DMS53 treated with DMSO at 0.1 percent for 48 hours (cell line): ENCODE results near the gene MICAL3.

ENCODE experiments used
- DNase-seq: peaks from one replicate; lab custom pipeline; 2025; ENCODE audit not compliant: unreplicated experiment; lab: John Stamatoyannopoulos, UW

Gene MICAL3

GRCh38 chr22:17917490-17917983 is 106.8 kb downstream of the MICAL3 start:
- no peak for DNase-seq

- DNase-seq, result no peak
These were observed 108.0 kb downstream of the MICAL3 start for GRCh38 chr22:17916226-17916889.

GRCh38 chr22:17915676-17916075 is 108.7 kb downstream of the MICAL3 start:
- no peak for DNase-seq

GRCh38 chr22:17915188-17915587 is 109.2 kb downstream of the MICAL3 start:
- no peak for DNase-seq

GRCh38 chr22:17914474-17914873 is 109.9 kb downstream of the MICAL3 start:
- no peak for DNase-seq

GRCh38 chr22:17913801-17914347 is 110.5 kb downstream of the MICAL3 start:
- no peak for DNase-seq

- DNase-seq, result no peak
These were observed 111.2 kb downstream of the MICAL3 start for GRCh38 chr22:17912945-17913721.

GRCh38 chr22:17911887-17912286 is 112.5 kb downstream of the MICAL3 start:
- DNase-seq, result no peak

GRCh38 chr22:17911312-17911705 is 113.1 kb downstream of the MICAL3 start:
- no peak for DNase-seq

GRCh38 chr22:17910561-17911311 is 113.6 kb downstream of the MICAL3 start:
- no peak for DNase-seq

GRCh38 chr22:17907748-17908051 is 116.7 kb downstream of the MICAL3 start:
- no peak for DNase-seq

GRCh38 chr22:17906978-17907747 is 117.2 kb downstream of the MICAL3 start:
- DNase-seq, result no peak

GRCh38 chr22:17905445-17905844 is 118.9 kb downstream of the MICAL3 start:
- no peak for DNase-seq

- DNase-seq, result no peak
These were observed 120.6 kb downstream of the MICAL3 start for GRCh38 chr22:17903564-17904295.

- no peak for DNase-seq
These were observed 121.4 kb downstream of the MICAL3 start for GRCh38 chr22:17902960-17903359.

- no peak for DNase-seq
These were observed 126.0 kb downstream of the MICAL3 start for GRCh38 chr22:17898375-17898774.

GRCh38 chr22:17897858-17898257 is 126.5 kb downstream of the MICAL3 start:
- no peak for DNase-seq

GRCh38 chr22:17897426-17897825 is 126.9 kb downstream of the MICAL3 start:
- DNase-seq, result no peak

GRCh38 chr22:17896586-17896985 is 127.8 kb downstream of the MICAL3 start:
- no peak for DNase-seq

GRCh38 chr22:17893900-17894535 is 130.3 kb downstream of the MICAL3 start:
- no peak for DNase-seq
